Central memory CD4-positive, alpha-beta T cell (primary cell): Measurements from ENCODE around the gene LRP10.

Experiments used
- DNase-seq: peaks from one replicate; pipeline ENCODE4 v3.0.0; 2022

The LRP10 gene

DNA sequence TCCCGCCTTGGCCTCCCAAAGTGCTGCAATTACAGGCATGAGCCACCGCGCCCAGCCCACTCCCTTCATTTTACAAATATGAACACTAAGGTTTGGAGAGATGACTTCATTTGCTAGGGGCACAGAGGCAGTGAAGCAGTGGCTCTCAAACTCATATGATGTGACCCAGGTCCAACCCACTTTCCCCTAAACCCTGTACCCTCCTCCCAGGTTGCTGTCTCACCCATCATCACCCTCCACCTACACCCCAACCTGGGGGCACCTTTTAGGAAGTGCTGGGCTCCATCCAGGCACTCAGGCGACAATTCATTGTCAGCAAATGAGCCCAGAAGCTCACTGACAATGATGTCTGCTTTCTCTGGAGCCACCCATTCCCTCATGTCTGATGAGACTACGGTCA lies 52.2 kb downstream of the LRP10 start:
- no peak for DNase-seq

GRCh38 chr14:22925513-22925912 lies 54.0 kb downstream of the LRP10 start:
- DNase-seq = no peak

GRCh38 chr14:22926316-22926715 lies 54.8 kb downstream of the LRP10 start:
- no peak for DNase-seq

DNA sequence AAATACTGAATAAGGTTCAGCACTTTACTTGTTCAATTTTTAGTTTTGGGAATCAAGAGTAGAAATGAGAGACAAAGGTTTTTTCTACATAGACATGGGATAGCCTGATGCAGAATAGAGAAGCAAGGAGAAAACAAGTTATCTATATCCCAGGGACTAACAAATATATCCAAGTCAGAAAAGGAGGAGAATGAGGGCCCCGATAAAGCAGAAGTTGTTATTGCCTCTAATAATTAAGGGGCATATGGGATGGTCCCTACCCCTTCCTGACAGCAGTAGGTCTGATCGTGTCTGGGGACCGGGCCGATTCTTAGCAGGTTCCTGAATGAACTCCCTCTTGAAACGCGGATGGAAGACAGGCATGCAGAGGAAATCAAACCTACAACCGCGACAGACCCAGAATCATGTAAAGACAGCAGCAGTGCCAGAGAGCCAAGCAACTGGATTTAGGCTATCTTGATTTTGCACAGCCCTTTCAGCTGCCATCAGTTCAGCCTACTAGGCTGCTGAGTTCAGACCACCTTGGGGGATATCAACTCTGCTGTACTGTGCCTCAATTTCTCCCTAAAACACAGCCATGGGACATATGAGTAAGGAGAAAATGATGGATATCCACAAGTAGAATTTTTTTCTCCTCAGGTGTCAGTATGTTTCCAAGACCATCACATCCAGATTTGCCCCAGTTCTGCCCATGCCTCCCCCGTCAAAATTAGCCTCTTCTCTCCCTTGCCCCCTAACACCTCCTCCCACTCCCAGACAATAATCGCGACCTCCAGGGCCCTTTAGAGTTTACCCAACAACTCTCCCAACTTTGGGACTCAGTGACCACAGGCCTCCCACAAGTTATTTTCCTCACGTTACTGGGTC lies 56.9 kb downstream of the LRP10 start:
- no peak for DNase-seq

DNA sequence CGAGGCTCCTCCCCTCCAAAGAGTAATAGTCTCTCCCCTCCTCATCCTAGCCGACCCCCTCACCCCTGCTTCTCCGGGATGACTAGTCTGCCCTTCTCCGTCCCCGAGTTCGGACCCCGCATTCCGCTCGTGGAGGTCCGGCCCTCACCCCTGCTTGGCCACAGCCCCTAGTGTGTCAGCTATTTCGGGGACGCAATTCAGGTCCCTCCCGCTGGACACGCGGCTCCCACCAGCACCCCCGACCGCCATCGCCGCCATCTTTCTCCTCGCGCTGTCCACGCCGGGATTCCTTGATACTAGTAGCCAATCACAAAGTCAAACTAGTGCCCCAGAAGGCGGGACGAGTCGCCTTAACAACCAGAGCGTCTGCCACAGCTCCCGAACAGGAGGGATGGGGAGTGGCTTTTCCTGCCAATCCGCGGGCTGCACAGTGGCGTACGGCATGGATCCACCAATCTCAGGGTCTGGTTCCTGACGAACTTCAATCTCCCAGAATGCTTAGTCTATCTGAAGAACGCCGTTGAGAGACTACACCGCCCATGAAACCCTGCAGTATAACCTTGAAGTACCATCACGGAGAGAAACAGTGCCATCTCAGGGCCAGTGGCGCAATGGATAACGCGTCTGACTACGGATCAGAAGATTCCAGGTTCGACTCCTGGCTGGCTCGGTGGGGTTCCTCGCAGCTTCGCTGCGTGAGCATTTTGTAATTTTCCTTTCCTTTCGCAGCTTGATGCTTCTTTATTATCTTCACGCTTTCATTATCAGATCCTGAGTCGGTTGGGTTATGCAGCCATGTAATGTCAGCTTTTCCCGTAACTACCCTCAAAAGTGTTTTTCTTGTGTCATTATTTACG lies 57.8 kb downstream of the LRP10 start, which contains the start of gene PRMT5:
TSS of gene PRMT5 (minus strand) at position 273 of the 857 bp plus-strand sequence. CDS start at position 258, 15 bp downstream.
- peak; percentile 99 for DNase-seq

DNA sequence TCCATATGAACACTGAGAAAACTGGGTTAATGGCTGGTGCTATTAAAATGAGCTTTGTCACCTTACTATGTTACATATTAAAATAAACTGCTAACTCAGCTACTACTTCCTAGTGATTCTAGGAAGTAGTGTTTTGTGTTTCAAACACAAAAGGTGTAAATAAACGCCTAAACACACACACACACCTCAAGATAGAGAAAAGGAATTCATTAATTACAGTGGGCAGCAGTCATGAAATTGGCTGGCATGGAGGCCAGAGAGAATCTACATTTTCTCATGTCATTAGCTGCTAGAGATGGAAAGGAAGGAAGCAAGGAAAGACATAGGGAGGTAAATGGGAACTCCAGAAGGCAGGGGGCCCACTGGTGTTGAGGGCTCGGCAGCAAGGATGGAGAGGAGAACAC lies 58.4 kb downstream of the LRP10 start:
- no peak for DNase-seq
